Mesendoderm (in vitro differentiated cells): ENCODE results near the gene HIP1.
A peak's percentile ranks its signal among the peaks of the same experiment; 100 is the strongest.
"Not testable (repeated sequence)": the region's sequence is repeated elsewhere in the genome, so short reads cannot be mapped to it uniquely, and the experiment has no call there.

Source experiments
- DNase-seq: peaks from one replicate; pipeline ENCODE4 v3.0.0; 2013
- H2AK5ac ChIP-seq: 2 replicates; pipeline ENCODE4 v1.6.1; 2013; ENCODE audit warnings: low read length, inconsistent platforms
- H2BK120ac ChIP-seq: 2 replicates; pipeline ENCODE4 v1.6.1; 2013; ENCODE audit warnings: low read depth, mild to moderate bottlenecking, low read length, moderate library complexity, mixed read lengths
- H2BK15ac ChIP-seq: replicated peaks from 2 replicates; pipeline ENCODE4 v1.6.1; 2013; ENCODE audit warnings: low read depth, mild to moderate bottlenecking, moderate library complexity
- H2BK5ac ChIP-seq: 2 replicates; pipeline ENCODE4 v1.6.1; 2013; ENCODE audit warnings: low read length, inconsistent platforms
- H3K18ac ChIP-seq: 2 replicates; pipeline ENCODE4 v1.6.1; 2013; ENCODE audit warnings: mild to moderate bottlenecking, low read length, mixed read lengths
- H3K23ac ChIP-seq: one replicate; pipeline ENCODE4 v1.6.1; 2013; ENCODE audit warnings: low read length
- H3K27ac ChIP-seq: 2 replicates; pipeline ENCODE4 v1.5.1; 2013; ENCODE audit warnings: low read depth, mild to moderate bottlenecking, inconsistent platforms, low read length, moderate library complexity
- H3K27me3 ChIP-seq: 2 replicates; pipeline ENCODE4 v1.6.1; 2013; ENCODE audit warnings: low read length, control low read depth, mild to moderate bottlenecking, inconsistent platforms; ENCODE audit not compliant: insufficient read depth, poor library complexity
- H3K36me3 ChIP-seq: 2 replicates; pipeline ENCODE4 v1.6.1; 2013; ENCODE audit warnings: low read length, inconsistent platforms; ENCODE audit not compliant: control insufficient read depth, insufficient read depth
- H3K4ac ChIP-seq: one replicate; pipeline ENCODE4 v1.6.1; 2013; ENCODE audit warnings: low read depth, mild to moderate bottlenecking, low read length, moderate library complexity
- H3K4me1 ChIP-seq: 2 replicates; pipeline ENCODE4 v1.6.1; 2013; ENCODE audit warnings: low read depth, low read length, inconsistent platforms; ENCODE audit not compliant: control insufficient read depth
- H3K4me2 ChIP-seq: 2 replicates; pipeline ENCODE4 v1.6.1; 2013; ENCODE audit warnings: low read length
- H3K4me3 ChIP-seq: 2 replicates; pipeline ENCODE4 v1.5.1; 2013; ENCODE audit warnings: mild to moderate bottlenecking, low read length
- H3K56ac ChIP-seq: one replicate; pipeline ENCODE4 v1.6.1; 2013; ENCODE audit warnings: low read length
- H3K79me1 ChIP-seq: 2 replicates; pipeline ENCODE4 v1.6.1; 2013; ENCODE audit warnings: low read length, inconsistent platforms
- H3K79me2 ChIP-seq: 2 replicates; pipeline ENCODE4 v1.6.1; 2013; ENCODE audit warnings: mild to moderate bottlenecking, low read length; ENCODE audit not compliant: control insufficient read depth, insufficient read depth
- H3K9ac ChIP-seq: 2 replicates; pipeline ENCODE4 v1.6.1; 2013; ENCODE audit warnings: low read length, inconsistent platforms
- H4K5ac ChIP-seq: one replicate; pipeline ENCODE4 v1.6.1; 2013; ENCODE audit warnings: low read length
- H4K8ac ChIP-seq: one replicate; pipeline ENCODE4 v1.6.1; 2013; ENCODE audit warnings: low read depth, mild to moderate bottlenecking, control low read depth, low read length, moderate library complexity
- WGBS: extraction: QIAGEN DNeasy Blood & Tissue Kit; methylation state at CpG from one replicate; pipeline ENCODE4 v1.1.7; 2013; ENCODE audit warnings: low lambda C conversion rate, missing lambda C conversion rate; ENCODE audit not compliant: insufficient coverage; ENCODE audit errors: extremely low coverage; 5-methylcytosine and 5-hydroxymethylcytosine counted together

The HIP1 gene

DNA sequence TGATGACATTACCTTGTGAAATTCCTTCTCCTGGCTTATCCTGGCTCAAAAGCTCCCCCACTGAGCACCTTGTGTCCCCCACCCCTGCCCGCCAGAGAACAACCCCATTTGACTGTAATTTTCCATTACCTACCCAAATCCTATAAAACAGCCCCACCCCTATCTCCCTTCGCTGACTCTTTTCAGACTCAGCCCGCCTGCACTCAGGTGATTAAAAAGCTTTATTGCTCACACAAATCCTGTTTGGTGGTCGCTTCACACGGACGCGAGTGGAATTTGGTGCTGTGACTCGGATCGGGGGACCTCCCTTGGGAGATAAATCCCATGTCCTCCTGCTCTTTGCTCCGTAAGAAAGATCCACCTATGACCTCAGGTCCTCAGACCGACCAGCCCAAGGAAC, 40.3 kb upstream of the HIP1 start:
- no CpG with 5 or more reads among the region's 11 CpGs for WGBS
- H3K23ac ChIP-seq, H2AK5ac ChIP-seq, H3K36me3 ChIP-seq, H3K18ac ChIP-seq, H3K79me2 ChIP-seq, H2BK120ac ChIP-seq, H3K4me1 ChIP-seq, H4K8ac ChIP-seq, H3K4me3 ChIP-seq, H2BK5ac ChIP-seq, H2BK15ac ChIP-seq, H3K79me1 ChIP-seq, H4K5ac ChIP-seq, H3K4ac ChIP-seq, H3K27me3 ChIP-seq, H3K4me2 ChIP-seq: not testable (repeated sequence)
- Histone ChIP-seq H3K56ac (peak overlapping the region; percentile 79), H3K9ac (peak overlapping the region; percentile 37), H3K27ac (peak overlapping the region; percentile 66)
- peak; percentile 41 for DNase-seq

DNA sequence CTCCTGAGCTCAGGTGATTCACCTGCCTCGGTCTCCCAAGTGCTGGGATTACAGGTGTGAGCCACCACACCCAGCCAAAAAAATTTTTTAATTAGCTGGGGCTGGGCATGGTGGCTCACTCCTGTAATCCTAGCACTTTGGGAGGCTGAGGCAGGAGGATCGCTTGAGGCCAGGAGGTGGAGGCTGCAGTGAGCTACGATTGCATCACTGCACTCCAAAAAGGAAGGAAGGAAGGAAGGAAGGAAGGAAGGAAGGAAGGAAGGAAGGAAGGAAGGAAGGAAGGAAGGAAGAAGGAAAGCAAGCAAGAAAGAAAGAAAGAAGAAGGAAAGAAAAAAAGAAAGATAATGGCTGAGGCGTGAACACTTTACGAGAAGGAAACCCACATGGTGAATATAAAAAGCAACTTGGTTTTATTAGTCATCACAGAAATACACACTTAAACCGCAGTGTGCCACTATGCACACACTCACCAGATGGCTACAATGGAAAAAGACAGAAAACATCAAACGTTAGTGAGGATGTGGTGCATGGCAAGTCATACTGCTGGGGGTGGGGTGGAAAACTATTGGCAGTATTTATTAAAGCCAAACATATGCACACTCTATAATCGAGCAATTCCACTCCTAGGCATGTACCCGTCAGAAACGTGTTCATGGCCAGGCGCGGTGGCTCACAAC, 37.7 kb upstream of the HIP1 start:
- no peak overlapping the region for H4K8ac ChIP-seq
- no peak for DNase-seq
- no peak overlapping the region for H3K4ac ChIP-seq
- H3K27ac ChIP-seq: no peak overlapping the region
- no CpG with 5 or more reads among the region's 12 CpGs for WGBS
- H3K27me3 ChIP-seq: no peaks in the 10 kb centered on the region
- H3K56ac ChIP-seq: no peak overlapping the region
- no peak overlapping the region for H3K4me2 ChIP-seq
- no peak overlapping the region for H3K9ac ChIP-seq
- H3K79me2 ChIP-seq: peaks cover 2% of the 10 kb centered on the region
- H3K79me1 ChIP-seq: no peaks in the 10 kb centered on the region
- no peak overlapping the region for H3K23ac ChIP-seq
- H2AK5ac ChIP-seq: no peak overlapping the region
- no peak overlapping the region for H4K5ac ChIP-seq
- no peaks in the 10 kb centered on the region for H3K4me1 ChIP-seq
- no peak overlapping the region for H3K18ac ChIP-seq
- no peak overlapping the region for H3K4me3 ChIP-seq
- H2BK120ac ChIP-seq: no peak overlapping the region
- no peaks in the 10 kb centered on the region for H3K36me3 ChIP-seq
- H2BK15ac ChIP-seq: no peak overlapping the region
- no peak overlapping the region for H2BK5ac ChIP-seq

DNA sequence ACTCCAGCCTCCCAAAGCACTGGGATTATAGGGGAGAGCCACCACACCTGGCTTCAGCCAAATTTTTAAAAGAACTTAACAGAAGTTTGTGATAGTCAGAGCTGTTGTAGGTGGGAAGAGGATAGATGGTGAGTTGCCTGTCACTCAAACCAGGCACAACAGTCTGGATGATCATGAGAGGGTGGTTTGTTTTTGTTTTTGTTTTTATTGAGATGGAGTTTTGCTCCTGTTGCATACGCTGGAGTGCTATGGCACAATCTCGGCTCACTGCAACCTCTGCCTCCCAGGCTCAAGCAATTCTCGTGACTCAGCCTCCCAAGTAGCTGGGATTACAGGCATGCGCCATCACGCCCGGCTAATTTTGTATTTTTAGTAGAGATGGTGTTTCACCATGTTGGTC, 35.2 kb upstream of the HIP1 start:
- H3K9ac ChIP-seq, H3K4me1 ChIP-seq: not testable (repeated sequence)

DNA sequence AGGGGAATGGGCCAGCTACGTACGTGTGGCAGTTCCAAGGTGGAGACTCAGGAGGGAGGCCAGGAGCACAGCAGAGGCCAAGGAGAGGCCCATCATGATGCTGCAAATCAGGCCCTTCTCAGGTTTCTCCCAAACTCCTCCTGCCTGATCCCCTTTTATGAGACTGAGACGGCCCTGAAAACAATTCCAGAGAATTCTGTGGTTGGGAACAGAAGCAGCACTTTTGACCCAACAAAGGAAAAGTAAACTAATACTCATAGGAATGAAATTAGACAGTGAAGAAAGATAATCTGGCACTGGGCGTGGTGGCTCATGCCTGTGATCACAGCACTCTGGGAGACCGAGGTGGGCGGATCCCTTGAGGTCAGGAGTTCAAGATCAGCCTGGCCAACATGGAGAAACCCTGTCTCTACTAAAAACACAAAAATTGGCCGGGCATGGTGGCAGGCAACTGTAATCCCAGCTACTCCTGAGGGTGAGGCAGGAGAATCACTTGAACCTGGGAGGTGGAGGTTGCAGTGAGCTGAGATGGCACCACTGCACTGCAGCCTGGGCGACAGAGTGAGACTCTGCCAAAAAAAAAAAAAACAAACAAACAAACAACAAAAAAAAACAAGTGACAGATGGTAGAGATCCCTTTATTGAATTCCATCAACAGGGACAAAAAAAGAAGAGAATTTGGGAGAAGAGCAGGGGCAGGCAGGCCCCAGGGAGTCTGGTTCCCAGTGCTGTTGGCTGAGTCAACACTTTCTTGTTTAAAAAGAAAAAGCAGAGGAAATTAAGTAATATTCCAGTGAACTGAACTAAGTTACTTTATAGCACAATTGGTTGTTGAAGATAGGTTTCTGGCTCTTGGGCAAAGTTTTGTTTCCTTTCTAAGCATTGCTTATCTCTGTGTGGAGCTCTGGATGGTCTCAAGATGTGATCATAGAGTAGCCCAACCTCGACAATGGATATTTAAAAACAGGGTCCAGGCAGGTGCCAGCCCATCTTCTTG, 33.6 kb upstream of the HIP1 start, which contains the start of gene CCL26:
Gene CCL26 (minus strand): TSS at position 131 of the 997 bp plus-strand sequence. CDS start 35 bp downstream, at position 96.
- Histone ChIP-seq H3K27me3 (no peaks in the 10 kb centered on the region), H3K4me2 (no peak within 1 kb of the TSS), H3K4me3 (no peak within 1 kb of the TSS), H4K8ac (no peak within 1 kb of the TSS), H3K23ac (no peak within 1 kb of the TSS), H3K79me1 (no peaks in the 10 kb centered on the region), H3K4me1 (no peaks in the 10 kb centered on the region), H3K4ac (no peak within 1 kb of the TSS), H2BK120ac (no peak within 1 kb of the TSS), H3K79me2 (no peaks in the 10 kb centered on the region), H4K5ac (no peak within 1 kb of the TSS), H2BK15ac (no peak within 1 kb of the TSS), H3K27ac (no peak within 1 kb of the TSS), H3K56ac (no peak within 1 kb of the TSS), H3K9ac (no peak within 1 kb of the TSS), H3K36me3 (no peaks in the 10 kb centered on the region), H3K18ac (no peak within 1 kb of the TSS), H2AK5ac (no peak within 1 kb of the TSS), H2BK5ac (no peak within 1 kb of the TSS)
- DNase-seq: no peak
- no CpG with 5 or more reads among the region's 9 CpGs for WGBS

More for the DNA sequence above, 35.2 kb upstream of the HIP1 start:
- not testable (repeated sequence) for H4K5ac ChIP-seq, H3K4ac ChIP-seq, H3K18ac ChIP-seq, H2AK5ac ChIP-seq, H3K56ac ChIP-seq, H2BK5ac ChIP-seq, H3K79me1 ChIP-seq, H3K23ac ChIP-seq, H4K8ac ChIP-seq, H2BK15ac ChIP-seq, H3K4me3 ChIP-seq, H3K27ac ChIP-seq, H2BK120ac ChIP-seq, H3K79me2 ChIP-seq, H3K4me2 ChIP-seq, H3K27me3 ChIP-seq, H3K36me3 ChIP-seq, DNase-seq
- WGBS: no CpG with 5 or more reads among the region's 6 CpGs

GRCh38 chr7:75771224-75771623, 32.5 kb upstream of the HIP1 start:
- Histone ChIP-seq H3K56ac (no peak overlapping the region), H3K23ac (no peak overlapping the region), H3K4me3 (no peak overlapping the region), H3K27me3 (no peaks in the 10 kb centered on the region), H3K36me3 (no peaks in the 10 kb centered on the region), H3K4me1 (no peaks in the 10 kb centered on the region), H2AK5ac (no peak overlapping the region), H3K79me2 (no peaks in the 10 kb centered on the region), H2BK15ac (no peak overlapping the region), H3K4me2 (no peak overlapping the region), H2BK120ac (no peak overlapping the region), H3K4ac (no peak overlapping the region), H4K8ac (no peak overlapping the region), H3K9ac (no peak overlapping the region), H3K79me1 (no peaks in the 10 kb centered on the region), H3K18ac (no peak overlapping the region), H2BK5ac (no peak overlapping the region), H3K27ac (no peak overlapping the region), H4K5ac (no peak overlapping the region)
- no peak for DNase-seq
- WGBS: no CpG with 5 or more reads among the region's 1 CpG
